DOHH2 (cell line): ENCODE data around the gene DENND1A.

Experiments
- H3F3A ChIP-seq: fragments of 200-600 bp; sonication (generic), shearing (Covaris generic); 2 replicates; pipeline ENCODE4 v1.6.0; 2016; ENCODE audit warnings: antibody characterized with exemption, mild to moderate bottlenecking; ENCODE audit not compliant: control insufficient read depth, insufficient read depth
- H3K27ac ChIP-seq: fragments of 200-600 bp; sonication (generic); 2 replicates; pipeline ENCODE4 v1.5.1; 2014; ENCODE audit warnings: low read depth, mild to moderate bottlenecking, low read length, moderate library complexity
- H3K27me3 ChIP-seq: fragments of 200-600 bp; sonication (generic); 2 replicates; pipeline ENCODE4 v1.6.1; 2014; ENCODE audit warnings: mild to moderate bottlenecking, low read length, mixed read lengths; ENCODE audit not compliant: control insufficient read depth
- H3K36me3 ChIP-seq: fragments of 200-600 bp; sonication (generic); 2 replicates; pipeline ENCODE4 v1.6.1; 2014; ENCODE audit warnings: mild to moderate bottlenecking, low read length, moderate library complexity, mixed read lengths; ENCODE audit not compliant: control insufficient read depth
- H3K4me1 ChIP-seq: fragments of 200-600 bp; sonication (generic); 2 replicates; pipeline ENCODE4 v1.6.1; 2014; ENCODE audit warnings: mild to moderate bottlenecking, low read length, mixed read lengths; ENCODE audit not compliant: control insufficient read depth
- H3K4me2 ChIP-seq: fragments of 200-600 bp; sonication (generic); 2 replicates; pipeline ENCODE4 v1.6.0; 2014; ENCODE audit warnings: mild to moderate bottlenecking, low read length, moderate library complexity
- H3K4me3 ChIP-seq: fragments of 200-600 bp; sonication (generic); 2 replicates; pipeline ENCODE4 v1.5.1; 2014; ENCODE audit warnings: mild to moderate bottlenecking, low read length, mixed read lengths
- H3K79me2 ChIP-seq: fragments of 200-600 bp; sonication (generic); 2 replicates; pipeline ENCODE4 v1.6.1; 2014; ENCODE audit warnings: mild to moderate bottlenecking, low read length, mixed read lengths; ENCODE audit not compliant: control insufficient read depth
- H3K9me2 ChIP-seq: fragments of 200-600 bp; sonication (generic); replicated peaks from 2 replicates; pipeline ENCODE4 v1.6.1; 2014; ENCODE audit warnings: mild to moderate bottlenecking, low read length, mixed read lengths; ENCODE audit not compliant: control insufficient read depth
- H3K9me3 ChIP-seq: fragments of 200-600 bp; sonication (generic); 2 replicates; pipeline ENCODE4 v1.6.1; 2014; ENCODE audit warnings: antibody characterized with exemption, low read length, mixed read lengths; ENCODE audit not compliant: control insufficient read depth, insufficient read depth
- H4K20me1 ChIP-seq: fragments of 200-600 bp; sonication (generic); 2 replicates; pipeline ENCODE4 v1.6.0; 2014; ENCODE audit warnings: low read depth, mild to moderate bottlenecking, antibody characterized with exemption, low read length, moderate library complexity; ENCODE audit not compliant: control insufficient read depth, insufficient read depth
- CTCF ChIP-seq: fragments of 200-600 bp; sonication (generic); IDR thresholded peaks from one replicate; pipeline ENCODE4 v1.5.1; 2014; ENCODE audit warnings: antibody characterized with exemption, mild to moderate bottlenecking, low read depth, low read length; ENCODE audit not compliant: poor library complexity, severe bottlenecking
- EZH2phosphoT487 ChIP-seq: fragments of 200-600 bp; sonication (generic); IDR thresholded peaks from 2 replicates; pipeline ENCODE4 v1.6.1; 2017; ENCODE audit warnings: borderline replicate concordance, mild to moderate bottlenecking, antibody characterized with exemption, low read length, moderate library complexity, mixed read lengths

DENND1A gene

GRCh38 chr9:123851851-123852250 lies 78.1 kb downstream of the DENND1A start:
- TF ChIP-seq CTCF = no peak
- TF ChIP-seq EZH2phosphoT487 = no peak
- no peak overlapping the region for H3K27ac ChIP-seq
- H3K9me2 ChIP-seq = no peaks in the 10 kb centered on the region
- H3K4me2 ChIP-seq = no peak overlapping the region
- no peak overlapping the region for H3K4me3 ChIP-seq
- H3K9me3 ChIP-seq = peaks cover 8% of the 10 kb centered on the region; the same call in 1 of the 2 replicates
- H3F3A ChIP-seq = no peaks in the 10 kb centered on the region
- H3K4me1 ChIP-seq = no peaks in the 10 kb centered on the region
- H3K36me3 ChIP-seq = no peaks in the 10 kb centered on the region
- no peaks in the 10 kb centered on the region for H3K79me2 ChIP-seq
- no peaks in the 10 kb centered on the region for H3K27me3 ChIP-seq
- no peaks in the 10 kb centered on the region for H4K20me1 ChIP-seq

- Histone ChIP-seq H3F3A (no peaks in the 10 kb centered on the region), H3K27ac (no peak overlapping the region), H3K4me2 (no peak overlapping the region), H4K20me1 (no peaks in the 10 kb centered on the region), H3K4me3 (no peak overlapping the region), H3K4me1 (no peaks in the 10 kb centered on the region), H3K36me3 (peaks cover 2% of the 10 kb centered on the region; the same call in 1 of the 2 replicates), H3K9me2 (no peaks in the 10 kb centered on the region), H3K79me2 (no peaks in the 10 kb centered on the region), H3K27me3 (no peaks in the 10 kb centered on the region), H3K9me3 (peaks cover 14% of the 10 kb centered on the region; the same call in 1 of the 2 replicates)
- TF ChIP-seq CTCF (no peak), EZH2phosphoT487 (no peak)
These were observed 81.4 kb downstream of the DENND1A start for GRCh38 chr9:123848447-123849085.

- no peak overlapping the region for H3K4me3 ChIP-seq
- H3K4me2 ChIP-seq = no peak overlapping the region
- H3K36me3 ChIP-seq = peaks cover 5% of the 10 kb centered on the region; the same call in 1 of the 2 replicates
- H3K27me3 ChIP-seq = no peaks in the 10 kb centered on the region
- no peak for TF ChIP-seq CTCF
- H4K20me1 ChIP-seq = no peaks in the 10 kb centered on the region
- no peak overlapping the region for H3K27ac ChIP-seq
- no peaks in the 10 kb centered on the region for H3K79me2 ChIP-seq
- H3F3A ChIP-seq = no peaks in the 10 kb centered on the region
- H3K9me3 ChIP-seq = peaks cover 17% of the 10 kb centered on the region; the same call in 1 of the 2 replicates
- H3K4me1 ChIP-seq = no peaks in the 10 kb centered on the region
- H3K9me2 ChIP-seq = no peaks in the 10 kb centered on the region
These were observed 83.0 kb downstream of the DENND1A start for GRCh38 chr9:123846966-123847365.
